ENCODE measurements around the gene RUNX1. TPM values are rescaled to one million over a fixed set of nuclear protein-coding genes. Genes with fewer than 3 reads are reported as not detected.
A peak's percentile ranks its signal among the peaks of the same experiment; 100 is the strongest.

RUNX1 gene
- total RNA-seq, 1 donor: 40.9 TPM

- Histone ChIP-seq H3K27me3 (ENCODE audit: insufficient read depth, low read length) (no peaks in the 10 kb centered on the region), H4K20me1 (ENCODE audit: insufficient read depth, low read length) (peaks cover 20% of the 10 kb centered on the region), H3K4me3 (ENCODE audit: insufficient read depth, low read length) (no peak overlapping the region), H3K27ac (ENCODE audit: low read depth, low read length) (peak overlapping the region; percentile 86), H3K9me3 (ENCODE audit: low read depth, low read length) (no peaks in the 10 kb centered on the region), H3K4me1 (ENCODE audit: insufficient read depth, low read length) (peaks cover 14% of the 10 kb centered on the region), H3K4me2 (ENCODE audit: insufficient read depth, low read length) (no peak overlapping the region), H2AFZ (ENCODE audit: low read length) (no peak overlapping the region), H3K36me3 (ENCODE audit: insufficient read depth, low read length) (peaks cover 83% of the 10 kb centered on the region), H3K79me2 (ENCODE audit: insufficient read depth, low read length) (peaks cover 66% of the 10 kb centered on the region)
- DNase-seq (ENCODE audit: insufficient read length, low spot score, missing footprints): peak; percentile 94
- TF ChIP-seq CTCF (IDR thresholded peaks at IDR 0.05; ENCODE audit: extremely low read depth, low read depth, low read length): no peak
Observed at GRCh38 chr21:34822942-34823341, 226.2 kb downstream of the RUNX1 start.

GRCh38 chr21:34822168-34822567 is 226.9 kb downstream of the RUNX1 start:
- Histone ChIP-seq H3K36me3 (ENCODE audit: insufficient read depth, low read length) (peaks cover 83% of the 10 kb centered on the region), H3K79me2 (ENCODE audit: insufficient read depth, low read length) (peaks cover 66% of the 10 kb centered on the region), H3K27me3 (ENCODE audit: insufficient read depth, low read length) (no peaks in the 10 kb centered on the region), H3K9me3 (ENCODE audit: low read depth, low read length) (no peaks in the 10 kb centered on the region), H4K20me1 (ENCODE audit: insufficient read depth, low read length) (peaks cover 16% of the 10 kb centered on the region), H3K27ac (ENCODE audit: low read depth, low read length) (peak overlapping the region; percentile 86), H2AFZ (ENCODE audit: low read length) (no peak overlapping the region), H3K4me1 (ENCODE audit: insufficient read depth, low read length) (peaks cover 14% of the 10 kb centered on the region), H3K4me2 (ENCODE audit: insufficient read depth, low read length) (no peak overlapping the region), H3K4me3 (ENCODE audit: insufficient read depth, low read length) (no peak overlapping the region)
- no peak for DNase-seq (ENCODE audit: insufficient read length, low spot score, missing footprints)
- TF ChIP-seq CTCF (IDR thresholded peaks at IDR 0.05; ENCODE audit: extremely low read depth, low read depth, low read length): no peak

GRCh38 chr21:34821717-34822116 is 227.4 kb downstream of the RUNX1 start:
- H3K9me3 ChIP-seq (ENCODE audit: low read depth, low read length): no peaks in the 10 kb centered on the region
- TF ChIP-seq CTCF (IDR thresholded peaks at IDR 0.05; ENCODE audit: extremely low read depth, low read depth, low read length): no peak
- peaks cover 83% of the 10 kb centered on the region for H3K36me3 ChIP-seq (ENCODE audit: insufficient read depth, low read length)
- H3K27ac ChIP-seq (ENCODE audit: low read depth, low read length): no peak overlapping the region
- DNase-seq (ENCODE audit: insufficient read length, low spot score, missing footprints): no peak
- H2AFZ ChIP-seq (ENCODE audit: low read length): no peak overlapping the region
- peaks cover 16% of the 10 kb centered on the region for H3K4me1 ChIP-seq (ENCODE audit: insufficient read depth, low read length)
- H3K27me3 ChIP-seq (ENCODE audit: insufficient read depth, low read length): no peaks in the 10 kb centered on the region
- no peak overlapping the region for H3K4me3 ChIP-seq (ENCODE audit: insufficient read depth, low read length)
- H3K79me2 ChIP-seq (ENCODE audit: insufficient read depth, low read length): peaks cover 69% of the 10 kb centered on the region
- H3K4me2 ChIP-seq (ENCODE audit: insufficient read depth, low read length): no peak overlapping the region
- H4K20me1 ChIP-seq (ENCODE audit: insufficient read depth, low read length): peaks cover 18% of the 10 kb centered on the region

- TF ChIP-seq CTCF (IDR thresholded peaks at IDR 0.05; ENCODE audit: extremely low read depth, low read depth, low read length): no peak
- Histone ChIP-seq H4K20me1 (ENCODE audit: insufficient read depth, low read length) (peaks cover 21% of the 10 kb centered on the region), H3K27me3 (ENCODE audit: insufficient read depth, low read length) (no peaks in the 10 kb centered on the region), H3K27ac (ENCODE audit: low read depth, low read length) (peak overlapping the region; percentile 23), H3K36me3 (ENCODE audit: insufficient read depth, low read length) (peaks cover 81% of the 10 kb centered on the region), H3K79me2 (ENCODE audit: insufficient read depth, low read length) (peaks cover 84% of the 10 kb centered on the region), H3K4me2 (ENCODE audit: insufficient read depth, low read length) (no peak overlapping the region), H3K4me3 (ENCODE audit: insufficient read depth, low read length) (no peak overlapping the region), H2AFZ (ENCODE audit: low read length) (no peak overlapping the region), H3K9me3 (ENCODE audit: low read depth, low read length) (no peaks in the 10 kb centered on the region), H3K4me1 (ENCODE audit: insufficient read depth, low read length) (peaks cover 32% of the 10 kb centered on the region)
- no peak for DNase-seq (ENCODE audit: insufficient read length, low spot score, missing footprints)
Observed at GRCh38 chr21:34820051-34820450, 229.1 kb downstream of the RUNX1 start.

Measured in osteoblast (primary cell).